ENCODE data around the gene OSBPL6. TPM values are rescaled to one million over a fixed set of nuclear protein-coding genes. Genes with fewer than 3 reads are reported as not detected.

OSBPL6 gene
- total and polyA plus RNA-seq, 9 of the 15 experiments (the other 6 are each of a cell fraction or from before 2014, with no cell fraction given), result 3.4 to 12.7 (median 9.3) TPM

DNA sequence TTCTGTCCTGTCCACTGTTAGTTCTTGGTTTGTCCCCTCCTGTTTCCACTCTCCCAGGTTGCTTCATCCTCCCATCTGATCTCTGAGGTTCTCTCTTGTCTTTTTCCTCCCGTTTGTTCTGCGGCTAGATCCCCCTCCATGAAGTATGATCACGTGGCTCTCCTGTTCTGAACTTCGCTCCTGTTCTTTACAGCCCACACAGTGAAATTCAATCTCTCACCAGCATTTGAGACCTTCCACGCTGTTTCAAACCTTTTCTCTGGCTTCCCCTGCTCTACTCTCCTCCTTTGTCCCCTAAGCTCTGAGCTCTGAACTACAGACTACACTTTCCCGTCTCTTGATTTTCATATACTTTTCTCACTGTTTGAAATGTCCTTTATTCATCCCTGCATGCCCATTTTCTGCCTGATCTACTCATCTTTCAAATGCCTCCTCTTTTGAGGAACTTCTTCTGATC is 83.5 kb downstream of the OSBPL6 start:
- H4K20me1 ChIP-seq (replicated peaks; ENCODE audit: control insufficient read depth, insufficient read depth, low read length), result no peaks in the 10 kb centered on the region
- peak overlapping the region; percentile 90 for H2AFZ ChIP-seq (ENCODE audit: low read depth, low read length)
- no peaks in the 10 kb centered on the region for H3K9me1 ChIP-seq (ENCODE audit: control insufficient read depth, insufficient read depth, low read length)
- POLR2A ChIA-PET, result no interaction called here
- no peak overlapping the region for H3K4me3 ChIP-seq
- ATAC-seq, result peak; percentile 68
- CTCF ChIA-PET (ENCODE audit: low intra/inter-chr PET ratio), result no interaction called here
- H3K27ac ChIP-seq (ENCODE audit: extremely low read depth, low read depth, low read length), result peak overlapping the region; percentile 44
- DNase-seq (ENCODE audit: extremely low read depth in 1 of 4, low spot score in 3 of 4), result peak; percentile 59 to 75 (median 62)
- WGBS (ENCODE audit: insufficient coverage, low coverage, missing lambda C conversion rate), result 3% methylated on average over 6 of the region's 6 CpGs
- H3K27me3 ChIP-seq (ENCODE audit: control insufficient read depth in 2 of 2, insufficient read depth in 2 of 2, low read length in 2 of 2), result no peaks in the 10 kb centered on the region
- no peaks in the 10 kb centered on the region for H3K9me3 ChIP-seq (replicated peaks; ENCODE audit: control insufficient read depth, insufficient read depth, low read depth, low read length)
- intact Hi-C loops (cut with micrococcal nuclease) (loop anchor here (10.0 kb wide), 1 partner anchor 293 kb away; no protein-coding TSS in a partner anchor), in situ Hi-C loops (cut with MboI) (no loop called here)
- BruUV-seq (replicated peaks), result no TSS peak
- H3K9ac ChIP-seq (ENCODE audit: insufficient read depth in 1 of 2, low read depth in 2 of 2, low read length in 2 of 2), result peak overlapping the region; percentile 52 to 82; a peak in 3 of 4 replicates
- peak overlapping the region; percentile 58 for H3K4me2 ChIP-seq (ENCODE audit: insufficient read depth, low read length)
- H3K4me1 ChIP-seq (replicated peaks in 1 of 2; ENCODE audit: control insufficient read depth in 2 of 2, insufficient read depth in 2 of 2, low read length in 2 of 2), result peaks cover 16 to 58% of the 10 kb centered on the region in 2 experiments
- H3K79me2 ChIP-seq (ENCODE audit: control insufficient read depth, insufficient read depth, low read length), result 0 out of 3 replicates have a peak, but pooled peaks cover 3% of the 10 kb centered on the region
- peak; percentile 71 for FAIRE-seq
- H3K36me3 ChIP-seq (ENCODE audit: control insufficient read depth, insufficient read depth, low read length), result no peaks in the 10 kb centered on the region
- TF ChIP-seq CBFA2T2 (conservative IDR thresholded peaks at IDR 0.05) (peak; percentile 60), POLR3G (IDR thresholded peaks at IDR 0.05; ENCODE audit: extremely low read depth, insufficient read length, insufficient replicate concordance) (no peak), MAZ (CRISPR knock-in tag; conservative IDR thresholded peaks at IDR 0.05 in 1 of 2, IDR thresholded peaks at IDR 0.05 in 1 of 2) (0 out of 4 replicates have a peak, but pooled peaks of 1 of the 2 experiments have one; percentile 32), CREB3L1 (IDR thresholded peaks at IDR 0.05; ENCODE audit: borderline replicate concordance, low read depth) (no peak), ZKSCAN8 (CRISPR knock-in tag; IDR thresholded peaks at IDR 0.05) (no peak), NCOA1 (IDR thresholded peaks at IDR 0.05; ENCODE audit: low read depth) (0 out of 2 replicates have a peak, but pooled peaks have one; percentile 22), TRIM25 (IDR thresholded peaks at IDR 0.05; ENCODE audit: borderline replicate concordance) (peak; percentile 93), CHD2 (IDR thresholded peaks at IDR 0.05; ENCODE audit: low read depth, low read length) (no peak), E2F5 (CRISPR knock-in tag; IDR thresholded peaks at IDR 0.05) (no peak), PRMT5 (CRISPR knock-in tag; IDR thresholded peaks at IDR 0.05) (no peak), ARID2 (IDR thresholded peaks at IDR 0.05) (peak; percentile 22; the same call in 1 of the 2 replicates), FIP1L1 (IDR thresholded peaks at IDR 0.05; ENCODE audit: low read depth, low read length, poor library complexity, severe bottlenecking) (no peak), NFRKB (IDR thresholded peaks at IDR 0.05; ENCODE audit: low read depth) (0 out of 2 replicates have a peak, but pooled peaks have one; percentile 32)
- TF ChIP-seq, protein P1, sequence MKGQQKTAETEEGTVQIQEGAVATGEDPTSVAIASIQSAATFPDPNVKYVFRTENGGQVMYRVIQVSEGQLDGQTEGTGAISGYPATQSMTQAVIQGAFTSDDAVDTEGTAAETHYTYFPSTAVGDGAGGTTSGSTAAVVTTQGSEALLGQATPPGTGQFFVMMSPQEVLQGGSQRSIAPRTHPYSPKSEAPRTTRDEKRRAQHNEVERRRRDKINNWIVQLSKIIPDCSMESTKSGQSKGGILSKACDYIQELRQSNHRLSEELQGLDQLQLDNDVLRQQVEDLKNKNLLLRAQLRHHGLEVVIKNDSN (CRISPR knock-in tag; IDR thresholded peaks at IDR 0.05), result peak; percentile 82
